Measurements from ENCODE around the gene THOC1. TPM values are rescaled to one million over a fixed set of nuclear protein-coding genes. Genes with fewer than 3 reads are reported as not detected.

THOC1 gene
- total RNA-seq, 1 experiment from 2014 or later = 33.3 TPM

DNA sequence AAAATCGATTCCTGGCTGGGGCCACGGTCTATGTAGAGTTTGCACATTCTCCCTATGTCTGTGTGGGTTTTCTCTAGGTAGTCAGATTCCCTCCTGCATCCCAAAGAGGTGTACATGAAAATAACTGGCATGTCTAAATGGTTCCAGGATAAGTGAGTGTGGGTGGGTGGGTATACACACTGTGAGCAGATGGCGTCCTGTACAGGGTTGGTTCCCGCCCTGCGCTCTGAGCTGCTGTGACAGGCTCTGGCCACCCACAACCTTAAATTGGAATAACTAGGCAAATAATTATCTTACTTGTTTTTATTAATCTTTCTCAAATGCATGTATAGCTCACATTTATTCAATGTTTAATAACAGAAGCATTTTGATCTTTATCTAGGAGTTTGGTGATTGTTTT, 16.3 kb downstream of the THOC1 start:
- POLR2A ChIA-PET = no interaction called here
- no peak overlapping the region for H3K27ac ChIP-seq (ENCODE audit: low read length)
- H3K27me3 ChIP-seq (ENCODE audit: control insufficient read depth, insufficient read depth, low read length) = no peaks in the 10 kb centered on the region
- in situ Hi-C loops (cut with HindIII; ENCODE audit: low pct_unique_long_range_greater_than_20kb, low sequenced_read_pairs) = no loop called here
- CTCF ChIA-PET = no interaction called here
- no peak overlapping the region for H3K4me3 ChIP-seq (ENCODE audit: low read depth in 2 of 2, low read length in 2 of 2)
- H3K9me3 ChIP-seq (ENCODE audit: control insufficient read depth, insufficient read depth, low read depth, low read length) = no peaks in the 10 kb centered on the region
- TF ChIP-seq CTCF (IDR thresholded peaks at IDR 0.05) = no peak
- intact Hi-C loops (cut with micrococcal nuclease; ENCODE audit: unreplicated experiment) = no loop called here
- peaks cover 37% of the 10 kb centered on the region for H3K36me3 ChIP-seq (ENCODE audit: control insufficient read depth, insufficient read depth, low read length)
- H3K4me1 ChIP-seq (ENCODE audit: control insufficient read depth, insufficient read depth, low read length) = no peaks in the 10 kb centered on the region
- ATAC-seq (no peak), DNase-seq (ENCODE audit: low read depth, low spot score) (no peak)
- no TSS peak for BruUV-seq (replicated peaks)

DNA sequence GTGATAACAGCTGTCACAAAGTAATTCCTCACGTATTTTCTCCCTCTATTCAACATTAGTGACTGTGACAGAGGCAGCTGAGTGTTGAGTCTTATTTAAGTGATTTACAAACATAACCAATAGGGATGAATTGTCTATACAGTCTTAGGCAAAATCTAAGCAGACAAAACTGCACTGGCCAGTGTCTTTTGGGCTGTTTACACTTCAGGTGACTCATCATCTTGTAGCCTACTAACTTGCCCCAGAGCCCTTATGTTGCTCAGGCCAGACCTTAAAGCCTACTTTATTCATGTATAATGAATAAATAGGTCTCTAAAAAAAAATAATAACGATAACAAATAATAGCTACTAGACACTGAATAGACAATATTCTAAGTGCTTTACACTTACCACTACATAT, 17.2 kb downstream of the THOC1 start:
- ChIA-PET POLR2A (no interaction called here), CTCF (no interaction called here)
- Histone ChIP-seq H3K4me1 (ENCODE audit: control insufficient read depth, insufficient read depth, low read length) (no peaks in the 10 kb centered on the region), H3K27me3 (ENCODE audit: control insufficient read depth, insufficient read depth, low read length) (no peaks in the 10 kb centered on the region), H3K4me3 (ENCODE audit: low read depth in 2 of 2, low read length in 2 of 2) (no peak overlapping the region), H3K36me3 (ENCODE audit: control insufficient read depth, insufficient read depth, low read length) (peaks cover 35% of the 10 kb centered on the region), H3K9me3 (ENCODE audit: control insufficient read depth, insufficient read depth, low read depth, low read length) (no peaks in the 10 kb centered on the region), H3K27ac (ENCODE audit: low read length) (no peak overlapping the region)
- DNase-seq (ENCODE audit: low read depth, low spot score) = no peak
- TF ChIP-seq SIN3A (IDR thresholded peaks at IDR 0.05; ENCODE audit: borderline replicate concordance, insufficient read depth, low read depth, low read length) = no peak
- no peak for TF ChIP-seq CTCF (IDR thresholded peaks at IDR 0.05)
- no peak for TF ChIP-seq REST (IDR thresholded peaks at IDR 0.05; ENCODE audit: insufficient read depth in 1 of 2, low read depth in 2 of 2, low read length in 1 of 2)
- no peak for TF ChIP-seq POLR2AphosphoS5 (IDR thresholded peaks at IDR 0.05; ENCODE audit: low read depth, low read length)
- no TSS peak for BruUV-seq (replicated peaks)
- in situ Hi-C loops (cut with HindIII; ENCODE audit: low pct_unique_long_range_greater_than_20kb, low sequenced_read_pairs) = no loop called here
- no peak for ATAC-seq
- intact Hi-C loops (cut with micrococcal nuclease; ENCODE audit: unreplicated experiment) = no loop called here

GRCh38 chr18:248053-248452, 19.8 kb downstream of the THOC1 start:
- Histone ChIP-seq H3K27ac (ENCODE audit: low read length) (no peak overlapping the region), H3K4me1 (ENCODE audit: control insufficient read depth, insufficient read depth, low read length) (no peaks in the 10 kb centered on the region), H3K27me3 (ENCODE audit: control insufficient read depth, insufficient read depth, low read length) (no peaks in the 10 kb centered on the region), H3K4me3 (ENCODE audit: low read depth in 2 of 2, low read length in 2 of 2) (no peak overlapping the region), H3K9me3 (ENCODE audit: control insufficient read depth, insufficient read depth, low read depth, low read length) (no peaks in the 10 kb centered on the region), H3K36me3 (ENCODE audit: control insufficient read depth, insufficient read depth, low read length) (peaks cover 34% of the 10 kb centered on the region)
- TF ChIP-seq REST (IDR thresholded peaks at IDR 0.05; ENCODE audit: insufficient read depth in 1 of 2, low read depth in 2 of 2, low read length in 1 of 2) (no peak), TCF7L2 (IDR thresholded peaks at IDR 0.05; ENCODE audit: low read depth, low read length) (no peak), SIN3A (IDR thresholded peaks at IDR 0.05; ENCODE audit: borderline replicate concordance, insufficient read depth, low read depth, low read length) (no peak), POLR2AphosphoS5 (IDR thresholded peaks at IDR 0.05; ENCODE audit: low read depth, low read length) (no peak), CTCF (IDR thresholded peaks at IDR 0.05) (no peak)
- ChIA-PET POLR2A (no interaction called here), CTCF (no interaction called here)
- in situ Hi-C loops (cut with HindIII; ENCODE audit: low pct_unique_long_range_greater_than_20kb, low sequenced_read_pairs) (no loop called here), intact Hi-C loops (cut with micrococcal nuclease; ENCODE audit: unreplicated experiment) (no loop called here)
- BruUV-seq (replicated peaks) = no TSS peak
- ATAC-seq = no peak
- no peak for DNase-seq (ENCODE audit: low read depth, low spot score)

All from Panc1 (cell line).